GM12865 (cell line): ENCODE results near the gene FARS2.
"Not testable (repeated sequence)": the region's sequence is repeated elsewhere in the genome, so short reads cannot be mapped to it uniquely, and the experiment has no call there.

Experiments
- DNase-seq: peaks from one replicate; pipeline ENCODE4 v3.0.0; 2010; ENCODE audit warnings: low read depth
- H3K4me3 ChIP-seq: 2 replicates; pipeline ENCODE4 v1.5.1; 2011; ENCODE audit warnings: mild to moderate bottlenecking, low read depth, low read length, control low read depth
- TF ChIP-seq, protein P1 (sequence below): IDR thresholded peaks from 2 replicates; pipeline ENCODE4 v1.5.1; 2011; ENCODE audit warnings: low read length, control low read depth, low read depth, inconsistent platforms; ENCODE audit not compliant: insufficient read depth; ENCODE audit errors: missing control alignments

Gene FARS2

DNA sequence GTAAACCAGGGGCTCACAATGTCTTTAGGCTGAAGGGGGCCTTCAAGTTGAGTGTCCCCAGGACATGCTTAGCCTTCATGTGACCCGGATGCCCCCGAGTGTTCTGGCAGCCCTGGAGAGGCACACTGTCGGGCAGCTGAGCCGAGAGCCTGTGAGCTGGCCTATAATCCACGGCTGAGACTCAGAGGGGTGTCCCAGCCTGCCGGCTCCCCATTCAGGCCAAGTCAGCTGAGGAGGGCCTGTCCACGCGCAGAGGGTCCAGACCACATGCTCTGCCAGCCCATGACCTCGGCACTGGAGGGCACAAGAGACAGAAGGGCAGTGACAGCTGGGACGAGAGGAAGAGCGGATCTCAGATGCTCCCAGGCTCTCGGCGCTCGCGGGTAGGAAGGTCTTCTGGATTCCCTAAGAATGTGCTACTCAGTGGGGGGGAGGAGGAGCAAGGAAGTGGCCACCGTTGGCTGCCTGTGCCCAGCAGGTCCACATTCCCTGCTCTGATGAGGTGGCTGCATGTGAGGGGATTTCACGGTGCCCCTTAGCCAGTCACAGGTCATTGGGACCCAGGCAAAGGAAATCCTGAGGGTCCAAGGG lies 520.7 kb downstream of the FARS2 start:
- TF ChIP-seq, protein P1, sequence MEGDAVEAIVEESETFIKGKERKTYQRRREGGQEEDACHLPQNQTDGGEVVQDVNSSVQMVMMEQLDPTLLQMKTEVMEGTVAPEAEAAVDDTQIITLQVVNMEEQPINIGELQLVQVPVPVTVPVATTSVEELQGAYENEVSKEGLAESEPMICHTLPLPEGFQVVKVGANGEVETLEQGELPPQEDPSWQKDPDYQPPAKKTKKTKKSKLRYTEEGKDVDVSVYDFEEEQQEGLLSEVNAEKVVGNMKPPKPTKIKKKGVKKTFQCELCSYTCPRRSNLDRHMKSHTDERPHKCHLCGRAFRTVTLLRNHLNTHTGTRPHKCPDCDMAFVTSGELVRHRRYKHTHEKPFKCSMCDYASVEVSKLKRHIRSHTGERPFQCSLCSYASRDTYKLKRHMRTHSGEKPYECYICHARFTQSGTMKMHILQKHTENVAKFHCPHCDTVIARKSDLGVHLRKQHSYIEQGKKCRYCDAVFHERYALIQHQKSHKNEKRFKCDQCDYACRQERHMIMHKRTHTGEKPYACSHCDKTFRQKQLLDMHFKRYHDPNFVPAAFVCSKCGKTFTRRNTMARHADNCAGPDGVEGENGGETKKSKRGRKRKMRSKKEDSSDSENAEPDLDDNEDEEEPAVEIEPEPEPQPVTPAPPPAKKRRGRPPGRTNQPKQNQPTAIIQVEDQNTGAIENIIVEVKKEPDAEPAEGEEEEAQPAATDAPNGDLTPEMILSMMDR, result no peak
- no peak for DNase-seq
- H3K4me3 ChIP-seq, result no peak overlapping the region

DNA sequence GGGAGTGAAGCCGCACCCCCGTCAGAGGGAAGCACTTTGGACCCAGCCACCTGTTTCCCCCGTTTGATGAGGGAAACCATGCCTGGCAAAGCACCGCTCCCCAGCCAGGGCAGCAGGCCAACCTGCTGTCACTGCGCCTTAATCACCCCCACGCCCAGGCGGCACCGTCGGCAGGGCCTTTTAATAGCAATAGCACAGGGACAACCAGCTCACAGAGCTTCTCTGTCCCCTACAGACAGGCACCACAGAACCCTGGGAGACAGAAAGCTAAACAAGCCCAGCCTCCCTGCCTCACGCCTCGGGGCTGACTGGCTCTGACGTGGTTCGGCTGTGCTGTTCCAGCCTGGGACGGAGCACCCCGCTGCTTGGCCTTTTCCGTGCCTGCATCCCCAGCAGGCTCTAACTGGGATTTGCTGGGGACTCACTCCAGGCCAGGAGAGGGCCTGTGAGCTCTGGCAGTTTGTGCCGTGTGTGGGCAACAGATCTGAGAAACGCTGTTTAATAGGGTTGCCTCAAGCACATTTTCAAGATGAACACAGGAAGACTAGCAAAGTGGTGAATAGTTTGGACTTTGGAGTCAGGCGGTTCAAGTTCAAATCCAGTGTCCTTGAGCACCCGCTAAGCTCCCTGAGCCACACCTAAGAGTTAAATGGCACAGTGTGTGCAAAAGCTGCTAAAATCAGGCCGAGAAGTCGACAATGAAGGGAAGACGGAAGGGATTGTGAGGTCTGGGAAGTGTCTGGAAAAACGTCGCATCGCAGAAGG lies 521.7 kb downstream of the FARS2 start:
- no peak overlapping the region for H3K4me3 ChIP-seq
- no peak for DNase-seq
- TF ChIP-seq, protein P1, result no peak

DNA sequence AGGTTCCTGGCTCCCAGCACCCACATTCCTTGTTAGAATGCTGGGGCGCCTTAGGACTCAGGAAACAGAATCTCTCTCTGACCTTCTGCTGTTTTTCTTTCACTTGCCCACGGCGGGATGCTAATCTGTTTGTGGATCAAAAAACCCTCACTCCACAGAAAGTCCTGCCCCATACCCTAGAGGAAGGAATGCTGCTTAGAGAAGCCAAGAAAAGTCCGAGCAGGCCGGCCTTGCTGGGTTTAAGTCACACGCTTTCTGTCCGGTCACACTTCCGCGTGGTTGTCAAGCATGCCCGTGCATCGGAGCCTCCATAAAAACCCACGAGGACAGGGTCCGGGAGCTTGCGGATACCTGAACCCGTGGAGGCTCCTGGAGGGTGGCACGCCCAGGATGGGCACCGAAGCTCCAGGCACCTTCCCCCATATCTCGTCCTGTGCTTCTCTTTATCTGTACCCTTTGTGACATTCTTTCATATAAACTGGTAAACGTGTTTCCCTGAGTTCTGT lies 522.3 kb downstream of the FARS2 start:
- TF ChIP-seq, protein P1, result no peak
- H3K4me3 ChIP-seq, result no peak overlapping the region
- DNase-seq, result no peak

DNA sequence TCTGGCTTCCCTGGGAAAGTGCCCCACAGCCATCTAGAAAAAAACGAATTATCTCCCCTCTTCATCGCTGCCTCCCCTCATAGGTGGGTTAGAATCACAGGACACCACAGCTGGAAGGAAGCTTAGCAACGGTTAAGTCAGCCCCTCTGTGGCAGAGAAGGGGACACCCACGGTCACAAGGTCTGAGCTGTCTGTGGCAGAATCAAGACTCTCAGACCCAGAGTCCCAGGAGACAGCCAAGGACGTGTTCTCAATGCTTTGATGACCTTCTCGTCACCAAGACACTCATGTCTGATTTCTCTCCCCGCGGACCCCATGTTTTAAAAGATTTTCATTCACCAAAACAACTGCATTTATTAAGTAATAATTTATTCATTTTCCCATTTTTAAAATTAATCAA lies 523.9 kb downstream of the FARS2 start:
- TF ChIP-seq, protein P1, result no peak
- no peak overlapping the region for H3K4me3 ChIP-seq
- no peak for DNase-seq

DNA sequence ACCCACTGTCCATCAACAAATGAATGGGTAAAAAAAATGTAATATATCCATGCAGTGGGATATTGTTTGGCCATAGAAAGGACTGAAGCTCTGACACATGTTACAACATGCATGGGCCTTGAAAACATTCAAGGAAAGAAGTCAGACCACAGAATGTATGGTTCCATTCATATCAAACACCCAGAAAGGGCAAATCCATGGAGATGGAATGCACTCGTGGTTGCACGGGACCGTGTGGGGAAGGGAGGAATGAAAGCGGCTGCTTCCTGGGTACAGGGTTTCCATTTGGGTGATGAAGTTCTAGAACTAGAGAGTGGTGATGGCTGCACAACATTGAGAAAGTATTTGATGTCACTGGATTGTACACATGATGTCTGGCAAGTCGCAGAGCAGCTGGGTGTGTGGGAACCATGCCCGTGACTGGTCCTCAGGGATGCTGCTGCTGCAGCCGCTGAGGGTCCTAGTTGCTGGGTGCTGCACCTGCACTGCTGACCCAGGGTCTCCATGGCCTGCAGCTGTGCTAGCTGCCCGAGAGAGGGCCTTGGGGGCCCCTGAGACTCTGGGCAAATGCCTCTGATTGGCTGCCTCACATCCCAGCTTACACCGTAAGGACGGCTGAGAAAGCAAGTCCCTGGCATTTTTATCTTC lies 525.1 kb downstream of the FARS2 start:
- H3K4me3 ChIP-seq, result no peak overlapping the region
- TF ChIP-seq, protein P1, result no peak
- DNase-seq, result no peak

DNA sequence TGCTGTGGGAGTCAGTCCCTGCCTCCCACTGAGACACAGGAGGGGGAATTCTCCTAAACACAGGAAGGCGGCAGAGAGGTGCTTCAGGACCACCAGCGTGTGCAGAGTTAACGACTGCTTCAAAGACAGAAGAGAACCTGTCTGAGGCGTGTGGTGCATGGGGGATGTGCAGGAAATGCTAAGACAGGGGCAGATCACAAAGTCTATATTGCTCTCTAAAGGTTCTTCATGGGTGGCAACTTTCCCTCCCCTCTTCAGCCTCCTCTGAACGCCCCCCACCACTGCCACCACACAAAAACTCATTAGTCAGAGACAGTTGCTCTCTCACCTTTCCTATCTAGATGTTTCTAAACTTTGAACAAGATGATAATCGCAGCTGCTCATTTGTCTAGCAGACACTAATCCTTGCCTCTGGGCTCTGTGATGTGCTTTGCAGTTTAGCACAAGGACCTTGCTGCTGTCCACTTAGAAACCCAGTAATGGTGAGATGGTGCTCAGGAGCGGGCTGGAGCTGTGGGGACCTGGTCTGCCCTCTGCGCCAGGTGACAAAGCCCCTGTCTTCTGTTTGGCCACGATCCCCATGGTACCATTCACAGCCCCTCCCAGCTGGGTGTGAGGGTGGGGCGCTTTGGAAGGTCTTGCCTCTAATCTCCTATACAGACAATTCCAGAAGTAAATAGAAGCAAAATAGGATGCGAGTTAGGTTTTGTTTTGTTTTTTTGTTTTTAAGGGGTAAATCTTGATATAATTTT lies 525.8 kb downstream of the FARS2 start:
- TF ChIP-seq, protein P1, result no peak
- DNase-seq, result no peak
- no peak overlapping the region for H3K4me3 ChIP-seq

DNA sequence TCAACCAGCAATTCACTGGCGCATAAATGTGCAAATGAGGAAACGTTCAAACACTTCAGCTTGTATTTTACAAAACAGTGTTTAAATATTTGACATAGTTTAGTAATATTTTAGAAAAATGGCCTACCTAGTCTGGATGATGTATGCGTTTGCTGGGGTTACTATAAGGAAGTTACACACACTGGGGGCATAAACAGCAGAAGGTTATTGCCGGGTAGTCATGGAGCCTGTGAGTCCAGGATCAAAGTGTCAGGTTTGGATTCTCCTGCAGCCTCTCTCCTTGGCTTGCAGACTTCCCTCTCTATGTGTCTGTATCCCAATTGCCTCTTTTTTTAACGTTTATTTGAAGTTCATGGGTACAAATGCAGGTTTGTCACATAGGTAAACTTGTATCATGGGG lies 528.1 kb downstream of the FARS2 start:
- not testable (repeated sequence) for DNase-seq, H3K4me3 ChIP-seq

DNA sequence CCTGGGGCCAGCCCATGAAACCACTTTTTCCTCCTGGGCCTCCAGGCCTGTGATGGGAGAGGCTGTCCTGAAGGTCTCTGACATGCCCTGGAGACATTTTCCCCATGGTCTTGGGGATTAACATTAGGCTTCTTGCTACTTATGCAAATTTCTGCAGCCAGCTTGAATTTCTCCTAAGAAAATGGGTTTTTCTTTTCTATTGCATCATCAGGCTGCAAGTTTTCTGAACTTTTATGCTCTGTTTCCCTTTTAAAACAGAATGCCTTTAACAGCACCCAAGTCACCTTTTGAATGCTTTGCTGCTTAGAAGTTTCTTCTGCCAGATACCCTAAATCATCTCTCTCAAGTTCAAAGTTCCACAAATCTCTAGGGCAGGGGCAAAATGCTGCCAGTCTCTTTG lies 535.2 kb downstream of the FARS2 start:
- DNase-seq, H3K4me3 ChIP-seq: not testable (repeated sequence)

DNA sequence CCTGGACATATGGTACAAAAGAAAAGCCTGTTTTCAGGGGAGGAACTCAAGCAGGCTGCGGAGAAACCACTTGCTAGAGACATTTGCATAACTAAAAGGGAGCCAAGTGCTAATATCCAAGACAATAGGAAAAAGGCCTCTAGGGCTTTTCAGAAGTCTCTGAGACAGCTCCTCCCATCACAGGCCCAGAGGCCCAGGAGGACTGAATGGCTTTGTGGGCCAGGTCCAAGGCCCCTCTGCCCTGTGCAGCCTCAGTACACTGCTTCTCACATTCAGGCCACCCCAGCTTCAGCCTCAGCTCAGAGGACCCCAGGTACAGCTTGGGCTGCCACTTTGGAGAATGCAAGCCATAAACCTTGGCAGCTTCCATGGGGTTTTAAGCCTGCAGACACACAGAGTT lies 545.1 kb downstream of the FARS2 start:
- DNase-seq, H3K4me3 ChIP-seq: not testable (repeated sequence)
